ENCODE measurements around the gene CBX4. TPM values are rescaled to one million over a fixed set of nuclear protein-coding genes. Genes with fewer than 3 reads are reported as not detected.

The CBX4 gene
- total RNA-seq, 2 donors from 2014 or later = 22.8 to 24.3 TPM

DNA sequence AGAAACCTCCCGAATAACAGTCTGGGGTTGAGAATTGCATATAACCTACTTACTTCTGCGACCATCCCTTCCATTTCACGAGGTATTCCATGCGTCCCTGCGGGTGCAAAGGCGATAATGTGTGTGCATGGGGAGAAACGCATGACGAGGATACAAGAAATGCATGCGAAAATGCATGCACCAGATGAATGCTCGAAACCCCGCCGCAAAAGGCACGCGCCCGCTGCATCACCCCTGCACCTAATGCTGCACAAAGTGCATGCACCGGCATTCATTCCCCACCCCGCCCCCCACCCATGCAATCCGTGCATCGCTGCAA, 42.8 kb downstream of the CBX4 start:
- H3K27ac ChIP-seq = peak overlapping the region; percentile 69 to 83
- H3K27me3 ChIP-seq = peaks cover 42 to 54% of the 10 kb centered on the region in 2 donors
- H3K4me1 ChIP-seq = peaks cover 0 to 66% of the 10 kb centered on the region in 2 donors
- no peaks in the 10 kb centered on the region for H3K9me3 ChIP-seq
- H3K36me3 ChIP-seq = no peaks in the 10 kb centered on the region
- TF ChIP-seq, protein P1, sequence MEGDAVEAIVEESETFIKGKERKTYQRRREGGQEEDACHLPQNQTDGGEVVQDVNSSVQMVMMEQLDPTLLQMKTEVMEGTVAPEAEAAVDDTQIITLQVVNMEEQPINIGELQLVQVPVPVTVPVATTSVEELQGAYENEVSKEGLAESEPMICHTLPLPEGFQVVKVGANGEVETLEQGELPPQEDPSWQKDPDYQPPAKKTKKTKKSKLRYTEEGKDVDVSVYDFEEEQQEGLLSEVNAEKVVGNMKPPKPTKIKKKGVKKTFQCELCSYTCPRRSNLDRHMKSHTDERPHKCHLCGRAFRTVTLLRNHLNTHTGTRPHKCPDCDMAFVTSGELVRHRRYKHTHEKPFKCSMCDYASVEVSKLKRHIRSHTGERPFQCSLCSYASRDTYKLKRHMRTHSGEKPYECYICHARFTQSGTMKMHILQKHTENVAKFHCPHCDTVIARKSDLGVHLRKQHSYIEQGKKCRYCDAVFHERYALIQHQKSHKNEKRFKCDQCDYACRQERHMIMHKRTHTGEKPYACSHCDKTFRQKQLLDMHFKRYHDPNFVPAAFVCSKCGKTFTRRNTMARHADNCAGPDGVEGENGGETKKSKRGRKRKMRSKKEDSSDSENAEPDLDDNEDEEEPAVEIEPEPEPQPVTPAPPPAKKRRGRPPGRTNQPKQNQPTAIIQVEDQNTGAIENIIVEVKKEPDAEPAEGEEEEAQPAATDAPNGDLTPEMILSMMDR (IDR thresholded peaks at IDR 0.05) = no peak
- peak overlapping the region; percentile 53 to 80 for H3K4me3 ChIP-seq
- DNase-seq (ENCODE audit: low spot score) = no peak

DNA sequence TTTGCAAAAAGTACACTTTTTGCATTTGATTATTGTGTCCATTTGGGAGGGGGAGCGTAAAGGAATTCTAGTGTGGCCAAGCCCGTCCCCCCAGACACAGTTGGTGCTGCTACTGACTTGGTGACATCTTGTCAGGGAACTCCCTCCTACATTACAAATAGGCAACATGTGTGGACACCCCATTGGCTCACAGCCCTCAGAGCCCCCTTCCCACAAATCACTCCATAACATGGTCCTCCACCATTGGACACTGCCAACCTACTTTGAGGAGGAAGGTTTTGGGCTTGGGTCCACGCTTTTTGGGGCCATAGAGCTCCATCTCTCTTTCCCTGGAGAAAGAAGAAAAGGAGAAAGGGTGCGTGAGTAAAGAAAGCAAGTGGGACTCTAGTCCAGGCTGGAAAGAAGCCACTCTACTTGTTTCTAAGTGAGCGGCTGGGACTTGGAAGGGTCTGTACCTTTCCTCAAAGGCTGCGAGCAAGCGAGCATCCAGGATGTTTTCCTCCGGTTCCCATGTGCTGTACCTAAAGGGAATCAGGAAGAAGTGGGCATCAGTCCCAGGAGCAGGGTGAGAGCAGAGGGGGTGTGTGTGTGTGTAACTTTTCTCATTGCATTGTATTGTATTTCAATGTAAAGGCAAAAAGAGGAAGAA, 43.3 kb downstream of the CBX4 start:
- Histone ChIP-seq H3K4me1 (peaks cover 0 to 66% of the 10 kb centered on the region in 2 donors), H3K4me3 (peak overlapping the region in 1 of 2 donors; percentile 80), H3K36me3 (no peaks in the 10 kb centered on the region), H3K27ac (no peak overlapping the region), H3K9me3 (no peaks in the 10 kb centered on the region), H3K27me3 (peaks cover 42 to 54% of the 10 kb centered on the region in 2 donors)
- no peak for DNase-seq (ENCODE audit: low spot score)
- TF ChIP-seq, protein P1 (IDR thresholded peaks at IDR 0.05) = no peak

DNA sequence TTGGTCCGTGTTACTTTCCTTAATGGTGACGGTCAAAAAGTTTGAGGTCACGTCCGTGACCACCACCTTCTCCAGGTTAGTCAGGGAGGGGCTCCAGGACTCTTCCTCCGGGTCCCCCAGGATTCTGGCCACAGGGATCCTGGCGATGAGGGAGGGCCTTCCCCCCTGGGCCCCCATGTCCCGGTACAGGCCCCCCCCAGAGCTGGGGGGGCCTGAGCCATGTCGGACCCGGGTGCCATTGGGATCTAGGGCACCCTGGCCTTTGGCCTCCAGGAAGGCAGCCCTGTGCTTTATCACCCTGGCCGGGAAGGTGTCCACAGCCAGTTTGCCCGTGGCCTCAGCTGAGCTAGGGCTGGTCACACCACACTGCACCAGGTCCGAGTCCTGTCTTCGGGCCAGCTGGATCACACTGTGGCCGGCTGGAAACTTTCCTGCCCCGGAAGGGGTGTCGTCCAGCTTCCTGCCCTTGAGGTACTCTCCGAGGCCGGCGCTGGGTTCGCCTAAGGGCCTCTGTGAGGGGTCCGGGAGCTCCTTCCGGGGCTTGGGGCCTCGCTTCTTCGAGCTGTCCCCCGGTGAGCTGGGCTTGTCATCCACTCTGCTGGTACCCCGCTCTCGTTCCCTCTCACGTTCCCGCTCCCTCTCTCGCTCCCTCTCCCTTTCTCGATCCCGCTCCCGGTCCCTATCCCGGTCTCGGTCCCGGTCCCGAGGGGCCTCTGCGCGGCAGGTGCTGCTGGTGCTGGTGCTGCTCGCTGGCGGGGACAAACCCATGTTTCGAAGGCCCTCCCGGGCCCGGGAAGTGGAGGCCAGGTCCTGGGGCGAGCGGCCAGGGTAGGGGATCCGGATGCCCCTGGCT, 44.4 kb downstream of the CBX4 start:
- no peak overlapping the region for H3K4me3 ChIP-seq
- no peak overlapping the region for H3K27ac ChIP-seq
- peaks cover 43 to 54% of the 10 kb centered on the region in 2 donors for H3K27me3 ChIP-seq
- H3K4me1 ChIP-seq = peaks cover 0 to 66% of the 10 kb centered on the region in 2 donors
- H3K9me3 ChIP-seq = no peaks in the 10 kb centered on the region
- no peaks in the 10 kb centered on the region for H3K36me3 ChIP-seq
- TF ChIP-seq, protein P1 (IDR thresholded peaks at IDR 0.05) = no peak
- no peak for DNase-seq (ENCODE audit: low spot score)

DNA sequence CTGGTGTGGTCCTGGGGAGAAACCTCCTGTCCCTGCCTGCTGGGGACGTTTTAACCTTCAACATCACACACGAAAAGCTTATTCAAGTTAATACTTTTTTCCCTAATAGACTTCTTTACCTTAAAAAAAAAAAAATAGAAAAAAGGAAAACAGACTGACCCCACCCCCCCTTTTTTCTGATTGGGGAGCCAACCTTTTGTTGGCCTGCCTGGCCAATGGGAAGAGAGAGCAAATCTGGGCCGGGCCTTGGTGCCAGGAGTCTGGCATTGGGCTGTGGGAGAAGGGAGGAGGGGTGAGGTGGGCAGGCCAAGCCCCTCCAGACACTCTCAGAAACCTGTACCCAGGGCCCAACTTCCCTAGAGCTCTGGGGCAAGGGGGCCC, 45.3 kb downstream of the CBX4 start:
- peaks cover 0 to 67% of the 10 kb centered on the region in 2 donors for H3K4me1 ChIP-seq
- H3K9me3 ChIP-seq = no peaks in the 10 kb centered on the region
- H3K27ac ChIP-seq = no peak overlapping the region
- no peak for DNase-seq (ENCODE audit: low spot score)
- H3K36me3 ChIP-seq = no peaks in the 10 kb centered on the region
- no peak overlapping the region for H3K4me3 ChIP-seq
- H3K27me3 ChIP-seq = peaks cover 44 to 52% of the 10 kb centered on the region in 2 donors
- TF ChIP-seq, protein P1 (IDR thresholded peaks at IDR 0.05) = no peak

DNA sequence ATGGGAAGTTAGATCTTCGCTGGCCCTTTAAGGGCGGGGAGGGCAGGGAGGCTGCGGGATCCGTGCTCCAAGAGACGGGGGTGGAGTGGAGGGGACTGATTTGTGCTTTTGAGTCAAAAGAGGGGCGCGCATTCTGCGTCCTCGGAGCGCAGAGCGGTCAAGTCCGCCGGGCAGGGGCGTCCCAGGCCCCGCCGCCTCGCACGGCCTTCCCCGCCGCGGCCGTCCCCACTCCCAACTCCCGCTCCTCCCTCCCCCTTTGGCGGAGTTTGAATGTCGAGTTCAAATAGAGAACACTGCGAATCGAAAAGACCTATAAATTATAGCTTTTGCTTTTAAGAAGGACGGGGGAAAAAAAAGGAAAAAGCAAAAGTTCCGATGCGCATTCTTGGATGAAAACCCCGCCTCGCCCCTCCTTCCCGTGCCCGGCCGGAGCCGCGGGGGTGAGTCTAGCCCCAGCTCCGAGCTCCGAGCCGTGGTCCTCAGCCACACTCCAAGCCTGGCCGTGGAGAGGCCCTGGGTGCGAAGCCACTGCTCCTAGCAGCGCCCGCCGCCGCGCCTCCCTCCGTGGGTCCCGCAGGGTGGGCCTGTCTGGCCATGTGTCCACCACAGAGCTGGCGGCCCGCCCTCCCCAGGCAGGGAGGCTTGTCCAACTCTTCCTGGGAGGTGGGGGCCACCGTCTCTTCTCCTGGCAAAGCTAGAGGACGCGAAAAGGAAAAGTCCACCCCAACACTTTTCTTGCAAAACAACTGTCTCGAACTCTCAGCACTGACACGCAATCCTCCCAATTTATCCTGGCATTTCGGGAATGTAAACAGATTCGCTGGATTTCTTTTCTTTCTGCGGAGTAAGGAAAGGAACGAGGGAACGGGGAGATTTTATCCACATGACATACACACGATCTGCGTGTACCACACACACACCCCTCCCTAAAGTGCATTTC, 46.0 kb downstream of the CBX4 start:
- Histone ChIP-seq H3K4me3 (peak overlapping the region; percentile 10 to 41), H3K27ac (no peak overlapping the region), H3K36me3 (no peaks in the 10 kb centered on the region), H3K9me3 (no peaks in the 10 kb centered on the region), H3K27me3 (peaks cover 44 to 47% of the 10 kb centered on the region in 2 donors), H3K4me1 (peaks cover 0 to 61% of the 10 kb centered on the region in 2 donors)
- TF ChIP-seq, protein P1 (IDR thresholded peaks at IDR 0.05) = no peak
- DNase-seq (ENCODE audit: low spot score) = no peak

Data from right atrium auricular region (tissue), 2 donors.